Activated naive CD8-positive, alpha-beta T cell treated with anti-CD3 and anti-CD28 coated beads, Interleukin-2, amount 10 ng/mL, durations not matched to agents 7 days and 5 days (primary cell): ENCODE data around the gene NT5C3A. TPM values are rescaled to one million over a fixed set of nuclear protein-coding genes. Genes with fewer than 3 reads are reported as not detected.
A peak's percentile ranks its signal among the peaks of the same experiment; 100 is the strongest.

ENCODE experiments used
- ATAC-seq: fragments of 150-1000 bp; cut with Tn5 transposase; one replicate; pipeline ENCODE4 v1.10.0; 2021; ENCODE audit warnings: low read depth, moderate library complexity
- POLR2A ChIA-PET: fragments of 350-600 bp; sonication (Branson Sonifier 250); formaldehyde crosslinking; loops from one replicate; lab custom pipeline; 2021; ENCODE audit warnings: antibody characterized with exemption; lab: Charles Lee
- DNase-seq: peaks from one replicate; pipeline ENCODE4 v3.0.0; 2021
- H3K27ac Mint-ChIP-seq: one replicate; pipeline ENCODE4 v1.8.0; 2022; ENCODE audit warnings: mild to moderate bottlenecking, mixed read lengths
- H3K27me3 Mint-ChIP-seq: one replicate; pipeline ENCODE4 v1.8.0; 2022; ENCODE audit warnings: mild to moderate bottlenecking, moderate library complexity, mixed read lengths
- H3K36me3 Mint-ChIP-seq: one replicate; pipeline ENCODE4 v1.8.0; 2021; ENCODE audit warnings: mild to moderate bottlenecking, mixed read lengths
- H3K4me1 Mint-ChIP-seq: one replicate; pipeline ENCODE4 v1.8.0; 2021; ENCODE audit warnings: mixed read lengths
- H3K4me3 Mint-ChIP-seq: one replicate; pipeline ENCODE4 v1.8.0; 2022; ENCODE audit warnings: mild to moderate bottlenecking, moderate library complexity, mixed read lengths
- H3K9me3 Mint-ChIP-seq: one replicate; pipeline ENCODE4 v1.8.0; 2021; ENCODE audit warnings: mixed read lengths
- total RNA-seq, 2 experiments: library from RNA; stranded (reverse); gene quantifications; one replicate each; pipeline ENCODE4 v1.2.3, GENCODE V29; 2021

Gene NT5C3A
- total RNA-seq, 2 experiments from 2014 or later = 63.3 to 64.0 TPM

DNA sequence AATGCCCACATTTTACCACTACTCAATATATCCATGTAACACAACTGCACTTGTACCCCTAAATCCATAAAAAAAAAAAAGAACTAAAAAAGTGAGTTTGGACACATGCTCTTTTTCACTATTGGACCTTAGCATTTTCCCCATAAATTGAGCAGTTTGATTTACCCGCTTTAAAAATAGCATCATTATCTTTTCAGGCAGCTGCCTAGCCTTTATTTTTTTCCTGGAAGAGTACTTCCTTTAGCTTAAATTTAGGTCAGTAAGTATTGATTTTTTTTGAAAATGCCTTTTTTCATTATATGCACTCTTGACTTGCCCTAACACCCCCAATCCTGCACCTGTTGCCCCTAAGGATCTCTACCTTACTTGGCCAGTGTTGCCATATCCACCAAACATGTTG lies 5.3 kb upstream of the NT5C3A start:
- Mint-ChIP-seq H3K27me3 (peaks cover 12% of the 10 kb centered on the region), H3K4me1 (peaks cover 3% of the 10 kb centered on the region), H3K9me3 (peaks cover 15% of the 10 kb centered on the region), H3K36me3 (peaks cover 2% of the 10 kb centered on the region), H3K27ac (no peak overlapping the region), H3K4me3 (no peak overlapping the region)
- ATAC-seq = no peak
- POLR2A ChIA-PET = no interaction called here
- no peak for DNase-seq

GRCh38 chr7:33066771-33067170 lies 4.2 kb upstream of the NT5C3A start:
- Mint-ChIP-seq H3K27me3 (peaks cover 12% of the 10 kb centered on the region), H3K36me3 (peaks cover 2% of the 10 kb centered on the region), H3K4me1 (peaks cover 3% of the 10 kb centered on the region), H3K4me3 (no peak overlapping the region), H3K27ac (no peak overlapping the region), H3K9me3 (peaks cover 13% of the 10 kb centered on the region)
- ATAC-seq (no peak), DNase-seq (no peak)
- POLR2A ChIA-PET = no interaction called here

DNA sequence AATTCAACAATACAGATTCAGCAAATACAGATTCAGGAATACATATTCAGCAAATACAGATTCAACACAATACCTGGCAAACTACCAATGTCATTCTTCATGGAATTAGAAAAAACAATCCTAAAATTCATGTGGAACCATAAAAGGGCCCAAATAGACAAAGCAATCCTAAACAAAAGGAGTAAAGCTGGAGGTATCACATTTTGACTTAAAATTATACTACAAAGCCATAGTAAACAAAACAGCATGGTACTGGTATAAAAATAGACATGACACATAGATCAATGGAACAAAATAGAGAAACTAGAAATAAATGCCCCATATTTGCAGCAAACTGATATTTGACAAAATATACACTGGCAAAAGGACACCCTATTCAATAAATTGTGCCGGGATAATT lies 3.4 kb upstream of the NT5C3A start:
- ATAC-seq = no peak
- H3K4me3 Mint-ChIP-seq = no peak overlapping the region

DNA sequence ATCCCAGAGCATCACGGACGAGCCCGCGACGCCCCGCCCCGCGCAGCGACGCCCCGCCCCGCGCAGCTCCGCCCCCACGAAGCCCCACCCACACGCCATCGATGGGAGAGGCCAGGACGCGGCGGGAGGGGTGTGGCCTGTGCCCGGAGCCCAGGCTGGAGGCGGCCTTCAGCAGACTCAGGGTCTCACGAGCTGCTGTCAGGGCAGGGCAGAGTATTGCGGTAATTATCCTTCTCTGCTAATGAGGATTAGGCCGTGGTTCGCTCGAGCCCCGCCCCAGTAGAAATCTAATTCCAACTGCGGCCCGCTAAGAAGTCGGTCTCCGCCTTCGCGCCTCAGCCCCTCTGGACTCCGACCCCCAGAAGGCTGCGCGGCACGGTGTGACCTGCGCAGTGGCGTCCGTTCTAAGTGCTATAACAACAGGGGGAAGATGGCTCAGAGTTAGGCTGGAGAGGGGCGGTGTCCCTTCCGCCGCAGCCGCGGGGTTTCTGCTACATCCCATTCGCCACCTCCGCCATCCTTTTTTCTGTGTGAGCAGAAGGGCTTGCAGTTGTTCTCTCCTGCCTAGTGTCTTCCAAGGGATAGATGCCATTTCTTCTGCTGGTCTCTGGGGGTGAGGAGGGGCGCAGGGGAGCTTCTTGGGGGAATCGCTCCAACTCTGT lies 337 bp upstream of the NT5C3A start:
- Mint-ChIP-seq H3K27ac (peak overlapping the region; percentile 95), H3K27me3 (peaks cover 10% of the 10 kb centered on the region), H3K4me3 (peak overlapping the region; percentile 95), H3K36me3 (peaks cover 13% of the 10 kb centered on the region), H3K9me3 (peaks cover 5% of the 10 kb centered on the region), H3K4me1 (peaks cover 24% of the 10 kb centered on the region)
- DNase-seq (peak; percentile 95), ATAC-seq (peak; percentile 96)
- POLR2A ChIA-PET = interaction anchor here (0.6 to 2.8 kb wide), 10 partner anchors 10 to 572 kb away, joined by 3 to 32 read pairs (median 7); partner anchors contain the start of genes AVL9, KBTBD2 and RP9

More for the DNA sequence above, 3.4 kb upstream of the NT5C3A start:
- Mint-ChIP-seq H3K36me3 (peaks cover 2% of the 10 kb centered on the region), H3K4me1 (peaks cover 4% of the 10 kb centered on the region), H3K9me3 (peaks cover 11% of the 10 kb centered on the region), H3K27me3 (peaks cover 10% of the 10 kb centered on the region), H3K27ac (no peak overlapping the region)
- POLR2A ChIA-PET = no interaction called here
- no peak for DNase-seq

DNA sequence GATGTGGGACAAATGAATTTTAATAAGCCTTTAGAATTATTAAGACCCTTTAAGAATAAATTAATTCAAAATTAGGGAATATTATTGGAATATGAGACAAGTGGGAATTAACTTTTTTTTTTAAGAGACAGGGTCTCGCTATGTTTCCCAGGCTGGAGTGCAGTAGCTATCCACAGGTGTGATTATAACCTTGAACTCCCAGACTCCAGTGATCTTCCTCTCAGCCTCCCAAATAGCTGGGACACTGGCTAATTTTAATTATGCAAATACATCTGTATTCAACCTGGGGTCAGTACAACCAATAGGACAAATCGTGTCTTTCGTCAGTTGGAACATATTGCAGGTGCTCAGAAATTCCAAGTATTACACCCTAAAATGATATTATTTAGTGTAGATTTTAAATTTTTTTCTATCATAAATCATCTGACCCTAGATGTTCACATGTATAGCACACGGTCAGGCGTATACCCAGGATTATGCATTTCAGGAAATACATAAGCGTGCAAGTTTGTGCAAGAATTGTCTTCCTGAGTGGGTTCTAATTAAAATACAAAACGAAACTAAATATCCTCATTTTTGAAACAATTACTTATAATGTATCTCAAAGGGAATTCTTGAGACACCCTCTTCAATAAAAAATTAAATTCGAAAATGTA lies 1.2 kb downstream of the NT5C3A start:
- Mint-ChIP-seq H3K27me3 (peaks cover 8% of the 10 kb centered on the region), H3K27ac (peak overlapping the region; percentile 86), H3K4me3 (peak overlapping the region; percentile 95), H3K9me3 (peaks cover 5% of the 10 kb centered on the region), H3K36me3 (peaks cover 23% of the 10 kb centered on the region), H3K4me1 (peaks cover 24% of the 10 kb centered on the region)
- no peak for ATAC-seq
- no peak for DNase-seq
- POLR2A ChIA-PET = interaction anchor here (1.2 to 2.8 kb wide), 7 partner anchors 9 to 566 kb away, joined by 4 to 32 read pairs (median 11); partner anchors contain the start of genes AVL9, KBTBD2 and RP9

DNA sequence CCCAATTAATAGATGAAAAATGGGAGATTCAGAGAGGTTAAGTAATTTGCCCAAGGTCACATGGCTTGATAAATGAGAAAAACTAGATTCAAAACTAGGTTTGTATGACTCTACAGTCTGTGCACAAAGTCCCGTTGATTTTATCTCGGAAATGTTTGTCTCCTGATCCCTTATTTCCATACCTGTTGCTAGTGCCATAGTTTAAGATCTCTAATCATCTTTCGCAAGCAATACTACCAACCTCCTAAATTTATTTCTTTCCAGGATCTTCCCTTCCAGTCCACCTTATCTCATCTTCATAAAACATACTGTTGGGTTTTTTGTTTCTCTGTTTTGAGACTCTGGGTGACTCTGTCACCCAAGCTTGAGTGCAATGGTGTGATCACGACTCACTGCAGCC lies 2.9 kb downstream of the NT5C3A start:
- POLR2A ChIA-PET = no interaction called here
- no peak for DNase-seq
- H3K27me3 Mint-ChIP-seq = no peaks in the 10 kb centered on the region
- no peak overlapping the region for H3K27ac Mint-ChIP-seq
- H3K36me3 Mint-ChIP-seq = peaks cover 21% of the 10 kb centered on the region
- no peak for ATAC-seq
- peaks cover 30% of the 10 kb centered on the region for H3K4me1 Mint-ChIP-seq
- H3K9me3 Mint-ChIP-seq = no peaks in the 10 kb centered on the region
- H3K4me3 Mint-ChIP-seq = no peak overlapping the region

DNA sequence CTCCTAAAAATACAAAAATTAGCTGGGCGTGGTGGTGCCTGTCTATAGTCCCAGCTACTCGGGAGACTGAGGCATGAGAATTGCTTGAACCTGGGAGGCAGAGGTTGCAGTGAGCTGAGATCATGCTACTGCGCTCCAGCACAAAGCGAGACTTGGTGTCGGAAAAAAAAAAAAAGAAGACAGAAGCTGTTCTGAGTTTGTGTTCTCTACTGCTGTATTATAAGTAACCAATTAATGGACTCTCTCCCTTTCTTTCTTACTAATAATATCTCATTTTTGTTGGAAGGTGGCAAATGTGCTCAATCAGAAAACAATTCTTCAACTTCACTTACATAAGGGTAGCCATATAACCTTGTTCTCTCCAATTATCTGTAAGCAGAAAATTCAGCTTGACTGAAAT lies 7.4 kb downstream of the NT5C3A start:
- Mint-ChIP-seq H3K27me3 (no peaks in the 10 kb centered on the region), H3K4me3 (no peak overlapping the region), H3K9me3 (no peaks in the 10 kb centered on the region), H3K27ac (peak overlapping the region; percentile 30), H3K36me3 (peaks cover 17% of the 10 kb centered on the region), H3K4me1 (peaks cover 38% of the 10 kb centered on the region)
- ATAC-seq (no peak), DNase-seq (no peak)
- POLR2A ChIA-PET = interaction anchor here (3.6 kb wide), 1 partner anchor 15 kb away, joined by 16 read pairs; no protein-coding TSS in a partner anchor

GRCh38 chr7:33054261-33054964 lies 8.2 kb downstream of the NT5C3A start:
- peak overlapping the region; percentile 25 for H3K27ac Mint-ChIP-seq
- no peaks in the 10 kb centered on the region for H3K9me3 Mint-ChIP-seq
- ATAC-seq (peak; percentile 84), DNase-seq (no peak)
- POLR2A ChIA-PET = interaction anchor here (1.0 to 3.6 kb wide), 3 partner anchors 14 to 149 kb away, joined by 3 to 16 read pairs (median 4); partner anchors contain the start of gene RP9
- H3K4me3 Mint-ChIP-seq = no peak overlapping the region
- H3K27me3 Mint-ChIP-seq = no peaks in the 10 kb centered on the region
- peaks cover 14% of the 10 kb centered on the region for H3K36me3 Mint-ChIP-seq
- peaks cover 34% of the 10 kb centered on the region for H3K4me1 Mint-ChIP-seq

DNA sequence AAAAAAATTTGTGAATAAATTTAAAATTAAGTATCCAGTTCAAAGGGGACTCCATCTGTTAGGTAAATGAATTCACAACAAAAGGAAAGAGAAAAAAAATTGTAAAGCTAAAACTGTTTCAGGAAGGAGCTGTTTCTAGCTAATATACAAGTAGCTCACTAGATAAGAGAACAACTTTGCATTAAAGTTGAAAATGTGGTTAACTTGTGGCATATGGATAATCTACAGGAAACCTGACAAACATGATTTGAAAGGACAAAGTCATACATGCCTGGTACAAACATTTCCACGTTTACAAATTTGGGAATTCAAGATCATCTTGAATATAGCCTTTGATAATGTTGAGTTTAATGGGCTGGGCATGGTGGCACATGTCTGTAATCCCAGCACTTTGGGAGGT lies 8.9 kb downstream of the NT5C3A start:
- H3K27me3 Mint-ChIP-seq = no peaks in the 10 kb centered on the region
- peaks cover 32% of the 10 kb centered on the region for H3K4me1 Mint-ChIP-seq
- no peaks in the 10 kb centered on the region for H3K9me3 Mint-ChIP-seq
- no peak overlapping the region for H3K4me3 Mint-ChIP-seq
- peak overlapping the region; percentile 65 for H3K27ac Mint-ChIP-seq
- no peak for DNase-seq
- peaks cover 13% of the 10 kb centered on the region for H3K36me3 Mint-ChIP-seq
- POLR2A ChIA-PET = interaction anchor here (1.0 to 3.6 kb wide), 3 partner anchors 14 to 149 kb away, joined by 3 to 16 read pairs (median 4); partner anchors contain the start of gene RP9
- ATAC-seq = no peak

DNA sequence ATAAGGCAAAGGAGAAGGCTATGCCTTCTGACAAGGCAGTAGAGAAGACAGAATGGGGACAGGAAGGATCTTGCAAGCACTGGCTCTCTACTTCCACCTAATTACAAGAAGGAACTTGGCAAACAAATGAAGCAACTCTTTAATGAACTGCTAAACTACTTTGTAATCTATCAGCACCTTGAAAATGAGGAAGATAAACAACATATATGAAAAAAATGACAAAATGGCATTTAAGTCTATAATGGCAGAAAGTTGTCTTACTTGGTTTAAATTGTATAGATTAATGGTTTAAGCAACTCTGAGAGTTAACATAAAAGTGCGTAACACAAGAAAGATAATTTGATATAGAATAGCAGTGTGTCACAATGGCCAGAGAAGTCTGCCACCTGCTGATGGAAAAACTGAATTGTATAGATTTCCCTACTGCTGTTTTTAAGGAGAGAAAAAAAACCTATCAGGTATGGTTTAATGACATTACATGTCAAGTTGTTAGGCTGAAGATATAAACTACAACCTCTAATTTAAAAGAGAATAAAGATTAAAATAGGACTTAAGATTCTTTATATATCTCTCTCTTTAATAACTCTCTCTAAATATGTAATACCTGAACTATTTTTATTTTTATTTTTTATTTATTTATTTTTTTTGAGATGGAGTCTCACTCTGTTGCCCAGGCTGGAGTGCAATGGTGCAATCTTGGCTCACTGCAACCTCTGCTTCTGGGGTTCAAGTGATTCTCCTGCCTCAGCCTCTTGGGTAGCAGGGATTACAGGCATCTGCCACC lies 11.8 kb downstream of the NT5C3A start:
- Mint-ChIP-seq H3K27ac (no peak overlapping the region), H3K4me1 (peaks cover 37% of the 10 kb centered on the region), H3K27me3 (no peaks in the 10 kb centered on the region), H3K36me3 (no peaks in the 10 kb centered on the region), H3K4me3 (no peak overlapping the region), H3K9me3 (no peaks in the 10 kb centered on the region)
- POLR2A ChIA-PET = interaction anchor here (0.7 to 0.9 kb wide), 2 partner anchors 62 to 401 kb away, joined by 3 read pairs; no protein-coding TSS in a partner anchor
- DNase-seq (no peak), ATAC-seq (peak; percentile 48)

GRCh38 chr7:33048704-33049103 lies 13.9 kb downstream of the NT5C3A start:
- Mint-ChIP-seq H3K36me3 (no peaks in the 10 kb centered on the region), H3K4me3 (no peak overlapping the region), H3K27me3 (no peaks in the 10 kb centered on the region), H3K9me3 (no peaks in the 10 kb centered on the region), H3K4me1 (peaks cover 30% of the 10 kb centered on the region), H3K27ac (no peak overlapping the region)
- ATAC-seq = no peak
- POLR2A ChIA-PET = interaction anchor here (1.5 kb wide), 1 partner anchor 8 kb away, joined by 3 read pairs; no protein-coding TSS in a partner anchor
- no peak for DNase-seq

DNA sequence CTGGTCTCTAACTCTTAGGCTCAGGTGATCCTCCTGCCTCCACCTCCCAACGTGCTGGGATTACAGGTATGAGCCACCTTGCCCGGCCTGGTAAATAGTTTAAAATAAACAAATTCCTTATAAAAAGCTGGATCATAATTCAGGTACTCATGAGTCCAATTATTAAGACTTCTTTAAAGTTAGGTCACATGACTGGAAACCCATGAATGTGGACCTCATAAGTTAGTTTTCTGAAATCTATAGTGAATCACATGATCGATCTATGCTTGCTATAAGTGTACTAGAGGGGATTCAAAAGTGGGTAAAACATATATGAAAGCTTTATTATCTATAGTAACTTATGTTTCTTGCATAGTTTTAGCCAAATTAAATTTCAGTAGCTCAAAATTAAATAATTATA lies 14.3 kb downstream of the NT5C3A start:
- DNase-seq (no peak), ATAC-seq (no peak)
- H3K27ac Mint-ChIP-seq = no peak overlapping the region
- no peaks in the 10 kb centered on the region for H3K36me3 Mint-ChIP-seq
- H3K4me3 Mint-ChIP-seq = no peak overlapping the region
- H3K9me3 Mint-ChIP-seq = no peaks in the 10 kb centered on the region
- POLR2A ChIA-PET = interaction anchor here (1.5 kb wide), 1 partner anchor 8 kb away, joined by 3 read pairs; no protein-coding TSS in a partner anchor
- peaks cover 31% of the 10 kb centered on the region for H3K4me1 Mint-ChIP-seq
- H3K27me3 Mint-ChIP-seq = no peaks in the 10 kb centered on the region
